HepG2 (cell line): ENCODE measurements around the gene SAPCD2. TPM values are rescaled to one million over a fixed set of nuclear protein-coding genes. Genes with fewer than 3 reads are reported as not detected.

Experiments used
- ARHGAP35 ChIP-seq: sonication (generic); formaldehyde crosslinking; IDR thresholded peaks from 2 replicates; pipeline ENCODE4 v1.9.0; 2022; ENCODE audit warnings: mild to moderate bottlenecking, inconsistent platforms, moderate library complexity, missing genetic modification reagents, borderline replicate concordance
- CHD2 ChIP-seq: IDR thresholded peaks from 2 replicates; pipeline ENCODE4 v1.6.1; 2011; ENCODE audit warnings: low read depth, low read length, improper control_type of control experiment
- CREB1 ChIP-seq, 2 experiments: fragments of 450-650 bp in 1 of 2; IDR thresholded peaks; 2 replicates each; pipeline ENCODE4 v1.6.1; 2016 to 2017; ENCODE audit warnings: control low read depth in 1 of 2, mild to moderate bottlenecking in 1 of 2, missing compliant biosample characterization in 1 of 2, missing genetic modification characterization in 1 of 2
- GABPA ChIP-seq, 2 experiments: IDR thresholded peaks; 2 replicates each; pipeline ENCODE4 v1.6.1; 2011 to 2016; ENCODE audit warnings: low read depth in 2 of 2, low read length in 1 of 2, missing biosample characterization in 1 of 2, missing genetic modification characterization in 1 of 2
- GFI1 ChIP-seq: sonication (generic); formaldehyde crosslinking; IDR thresholded peaks from 2 replicates; pipeline ENCODE4 v1.5.0; 2020; ENCODE audit warnings: missing genetic modification reagents, mild to moderate bottlenecking, borderline replicate concordance
- HDAC1 ChIP-seq: sonication (generic); formaldehyde crosslinking; IDR thresholded peaks from 2 replicates; pipeline ENCODE4 v1.5.1; 2020; ENCODE audit warnings: mild to moderate bottlenecking, missing genetic modification reagents
- HNF1B ChIP-seq: sonication (generic); formaldehyde crosslinking; IDR thresholded peaks from 2 replicates; pipeline ENCODE4 v1.5.1; 2020; ENCODE audit warnings: mild to moderate bottlenecking, moderate library complexity, missing genetic modification reagents
- ISL2 ChIP-seq: sonication (generic); formaldehyde crosslinking; IDR thresholded peaks from 2 replicates; pipeline ENCODE4 v1.5.0; 2020; ENCODE audit warnings: missing genetic modification reagents
- KLF6 ChIP-seq: IDR thresholded peaks from 2 replicates; pipeline ENCODE4 v1.8.0; 2016; ENCODE audit warnings: missing biosample characterization, missing genetic modification reagents
- MEF2D ChIP-seq: sonication (generic); formaldehyde crosslinking; IDR thresholded peaks from 2 replicates; pipeline ENCODE4 v1.5.1; 2020; ENCODE audit warnings: mild to moderate bottlenecking, missing genetic modification reagents
- MEIS1 ChIP-seq: sonication (generic); formaldehyde crosslinking; IDR thresholded peaks from 2 replicates; pipeline ENCODE4 v1.9.0; 2021; ENCODE audit warnings: mild to moderate bottlenecking, missing genetic modification reagents, moderate library complexity, borderline replicate concordance
- PPARG ChIP-seq: conservative IDR thresholded peaks from 2 replicates; pipeline ENCODE4 v1.6.1; 2016; ENCODE audit warnings: missing biosample characterization, missing genetic modification reagents
- RFX1 ChIP-seq: fragments of 450-650 bp; IDR thresholded peaks from 2 replicates; pipeline ENCODE4 v1.6.1; 2017
- SAFB2 ChIP-seq: sonication (generic); formaldehyde crosslinking; IDR thresholded peaks from 2 replicates; pipeline ENCODE4 v1.5.1; 2020; ENCODE audit warnings: missing genetic modification reagents, low read depth, mild to moderate bottlenecking, borderline replicate concordance
- SAP130 ChIP-seq: IDR thresholded peaks from 2 replicates; pipeline ENCODE4 v1.6.1; 2016; ENCODE audit warnings: low read depth
- SP140L ChIP-seq: sonication (generic); formaldehyde crosslinking; IDR thresholded peaks from 2 replicates; pipeline ENCODE4 v1.4.0; 2020; ENCODE audit warnings: missing genetic modification reagents, borderline replicate concordance
- ZBTB7B ChIP-seq: sonication (generic); formaldehyde crosslinking; IDR thresholded peaks from 2 replicates; pipeline ENCODE4 v1.4.0; 2020; ENCODE audit warnings: missing genetic modification reagents
- ZFX ChIP-seq: sonication (generic); formaldehyde crosslinking; IDR thresholded peaks from 2 replicates; pipeline ENCODE4 v1.4.0; 2020; ENCODE audit warnings: mild to moderate bottlenecking, low read depth, missing genetic modification reagents, moderate library complexity
- ZNF230 ChIP-seq: sonication (generic); formaldehyde crosslinking; IDR thresholded peaks from 2 replicates; pipeline ENCODE4 v1.4.0; 2020; ENCODE audit warnings: mild to moderate bottlenecking, missing genetic modification reagents
- ZNF441 ChIP-seq: sonication (generic); formaldehyde crosslinking; IDR thresholded peaks from 2 replicates; pipeline ENCODE4 v1.7.0; 2021; ENCODE audit warnings: missing genetic modification reagents, borderline replicate concordance
- ZNF543 ChIP-seq: sonication (generic); formaldehyde crosslinking; IDR thresholded peaks from 2 replicates; pipeline ENCODE4 v1.4.0; 2020; ENCODE audit warnings: mild to moderate bottlenecking, missing genetic modification reagents
- ZNF550 ChIP-seq: sonication (generic); formaldehyde crosslinking; IDR thresholded peaks from 2 replicates; pipeline ENCODE4 v1.4.0; 2020; ENCODE audit warnings: mild to moderate bottlenecking, missing genetic modification reagents, borderline replicate concordance
- ZNF556 ChIP-seq: sonication (generic); formaldehyde crosslinking; IDR thresholded peaks from 2 replicates; pipeline ENCODE4 v1.4.0; 2020; ENCODE audit warnings: mild to moderate bottlenecking, missing genetic modification reagents, borderline replicate concordance
- ZNF580 ChIP-seq: IDR thresholded peaks from 2 replicates; pipeline ENCODE4 v1.6.1; 2016; ENCODE audit warnings: low read depth, borderline replicate concordance
- ZNF761 ChIP-seq: sonication (generic); formaldehyde crosslinking; conservative IDR thresholded peaks from 2 replicates; pipeline ENCODE4 v1.4.0; 2020; ENCODE audit warnings: mild to moderate bottlenecking, missing genetic modification reagents
- ZSCAN25 ChIP-seq: sonication (generic); formaldehyde crosslinking; IDR thresholded peaks from 2 replicates; pipeline ENCODE4 v1.8.0; 2022; ENCODE audit warnings: mild to moderate bottlenecking, missing genetic modification reagents
- polyA plus RNA-seq, 8 experiments: library from polyadenylated mRNA; depleted of rRNA in 3 of 8; stranded (reverse) in 7 of 8; unstranded in 1 of 8; fragments of >200 nt; fragmentation: Illumina TruSeq in 4 of 8; extraction: Trizol in 4 of 8; gene quantifications; 2 replicates each; pipeline versions ENCODE4 v1.2.1 to v1.2.3, GENCODE V29; 2011 to 2016; ENCODE audit warnings: low read depth in 4 of 8, missing spikeins in 1 of 8, mixed read lengths in 1 of 8; ENCODE audit not compliant: insufficient read depth in 1 of 8
- total RNA-seq, 5 experiments: library from RNA; depleted of rRNA; stranded (reverse); fragments of >200 nt; fragmentation: Illumina TruSeq; extraction: Trizol; gene quantifications; 2 replicates each; pipeline ENCODE4 v1.2.3, GENCODE V29; 2016; ENCODE audit warnings: low read depth in 1 of 5
- TF ChIP-seq, protein P1 (sequence below): sonication (generic); formaldehyde crosslinking; IDR thresholded peaks from 2 replicates; pipeline ENCODE4 v1.4.0; 2020; ENCODE audit warnings: mild to moderate bottlenecking, missing genetic modification reagents, borderline replicate concordance

SAPCD2 gene
- total and polyA plus RNA-seq, 2 of the 13 experiments (the other 11 are each of a cell fraction or from before 2014, with no cell fraction given) = 21.9 to 42.8 TPM

DNA sequence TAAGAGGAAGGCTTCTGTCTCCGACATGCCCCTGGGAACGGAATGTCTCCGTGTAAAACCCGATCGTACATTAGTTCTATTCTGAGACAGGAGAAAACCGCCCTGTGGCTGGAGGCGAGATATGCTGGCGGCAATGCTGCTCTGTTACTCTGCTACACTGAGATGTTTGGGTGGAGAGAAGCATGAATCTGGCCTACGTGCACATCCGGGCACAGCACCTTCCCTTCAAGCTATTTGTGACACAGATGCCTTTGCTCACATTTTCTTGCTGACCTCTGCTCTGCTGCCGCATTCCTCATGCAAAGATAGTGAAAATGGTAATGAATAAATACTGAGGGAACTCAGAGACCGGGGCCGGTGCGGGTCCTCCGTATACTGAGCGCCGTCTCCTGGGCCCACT, 46.4 kb upstream of the SAPCD2 start (continued):
- TF ChIP-seq SAP130 = peak; percentile 78
- 0 out of 2 replicates have a peak, but pooled peaks have one; percentile 15 for TF ChIP-seq ZBTB7B (CRISPR knock-in tag)
- no peak for TF ChIP-seq ARHGAP35 (CRISPR knock-in tag)
- peak; percentile 45; the same call in 1 of the 2 replicates for TF ChIP-seq MEF2D (CRISPR knock-in tag)
- TF ChIP-seq ZNF761 (CRISPR knock-in tag) = 0 out of 2 replicates have a peak, but pooled peaks have one; percentile 55
- no peak for TF ChIP-seq SAFB2
- no peak for TF ChIP-seq KLF6 (CRISPR knock-in tag)
- no peak for TF ChIP-seq ISL2 (CRISPR knock-in tag)
- no peak for TF ChIP-seq ZNF543 (CRISPR knock-in tag)
- 0 out of 2 replicates have a peak, but pooled peaks have one; percentile 41 for TF ChIP-seq MEIS1 (CRISPR knock-in tag)
- TF ChIP-seq ZNF556 (CRISPR knock-in tag) = peak; percentile 36; the same call in 1 of the 2 replicates
- no peak for TF ChIP-seq CHD2
- 0 out of 2 replicates have a peak, but pooled peaks have one; percentile 38 for TF ChIP-seq ZNF230 (CRISPR knock-in tag)
- no peak for TF ChIP-seq GFI1
- TF ChIP-seq, protein P1, sequence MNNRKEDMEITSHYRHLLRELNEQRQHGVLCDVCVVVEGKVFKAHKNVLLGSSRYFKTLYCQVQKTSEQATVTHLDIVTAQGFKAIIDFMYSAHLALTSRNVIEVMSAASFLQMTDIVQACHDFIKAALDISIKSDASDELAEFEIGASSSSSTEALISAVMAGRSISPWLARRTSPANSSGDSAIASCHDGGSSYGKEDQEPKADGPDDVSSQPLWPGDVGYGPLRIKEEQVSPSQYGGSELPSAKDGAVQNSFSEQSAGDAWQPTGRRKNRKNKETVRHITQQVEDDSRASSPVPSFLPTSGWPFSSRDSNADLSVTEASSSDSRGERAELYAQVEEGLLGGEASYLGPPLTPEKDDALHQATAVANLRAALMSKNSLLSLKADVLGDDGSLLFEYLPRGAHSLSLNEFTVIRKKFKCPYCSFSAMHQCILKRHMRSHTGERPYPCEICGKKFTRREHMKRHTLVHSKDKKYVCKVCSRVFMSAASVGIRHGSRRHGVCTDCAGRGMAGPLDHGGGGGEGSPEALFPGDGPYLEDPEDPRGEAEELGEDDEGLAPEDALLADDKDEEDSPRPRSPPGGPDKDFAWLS (CRISPR knock-in tag) = no peak
- TF ChIP-seq PPARG (CRISPR knock-in tag) = peak; percentile 63; the same call in 1 of the 2 replicates
- TF ChIP-seq HNF1B (CRISPR knock-in tag) = 0 out of 2 replicates have a peak, but pooled peaks have one; percentile 33
- no peak for TF ChIP-seq GABPA (IDR thresholded peaks at IDR 0.05; ENCODE audit: low read depth, low read length)
- TF ChIP-seq GABPA (CRISPR knock-in tag; IDR thresholded peaks at IDR 0.05; ENCODE audit: low read depth) = 0 out of 2 replicates have a peak, but pooled peaks have one; percentile 15
- TF ChIP-seq CREB1 (IDR thresholded peaks at IDR 0.05) = peak; percentile 36; the same call in 1 of the 2 replicates
- TF ChIP-seq CREB1 (CRISPR knock-in tag; IDR thresholded peaks at IDR 0.05) = no peak
- TF ChIP-seq ZFX (CRISPR knock-in tag) = peak; percentile 78
- 0 out of 2 replicates have a peak, but pooled peaks have one; percentile 16 for TF ChIP-seq ZNF580
- peak; percentile 19; the same call in 1 of the 2 replicates for TF ChIP-seq ZNF441 (CRISPR knock-in tag)
- no peak for TF ChIP-seq ZNF550 (CRISPR knock-in tag)
- TF ChIP-seq ZSCAN25 (CRISPR knock-in tag) = no peak
- peak; percentile 48 for TF ChIP-seq HDAC1 (CRISPR knock-in tag)
- TF ChIP-seq SP140L (CRISPR knock-in tag) = no peak
- TF ChIP-seq RFX1 = no peak
